SH-SY5Y (cell line): ENCODE measurements around the gene PBXIP1.

Source experiments
- GATA2 ChIP-seq: IDR thresholded peaks from 2 replicates; pipeline ENCODE4 v1.6.1; 2011; ENCODE audit warnings: mild to moderate bottlenecking, low read depth, low read length
- GATA3 ChIP-seq: IDR thresholded peaks from 2 replicates; pipeline ENCODE4 v1.6.1; 2011; ENCODE audit warnings: low read depth, mild to moderate bottlenecking, low read length, moderate library complexity

- no peak for TF ChIP-seq GATA2
- no peak for TF ChIP-seq GATA3
Observed at GRCh38 chr1:154938604-154939399, 17.1 kb downstream of the PBXIP1 start.
